ENCODE data around the gene PLEKHA4. TPM values are rescaled to one million over a fixed set of nuclear protein-coding genes. Genes with fewer than 3 reads are reported as not detected.

PLEKHA4 gene
- total RNA-seq, 1 experiment from 2014 or later: 14.8 TPM

GRCh38 chr19:48872182-48872883 is 3.9 kb upstream of the PLEKHA4 start, which contains the start of gene PPP1R15A:
TSS of gene PPP1R15A (plus strand) at chr19:48872421. CDS start at chr19:48873234, 813 bp downstream.
- Mint-ChIP-seq H3K9me3 (no peaks in the 10 kb centered on the region), H3K4me1 (peaks cover 33% of the 10 kb centered on the region), H3K36me3 (peaks cover 27% of the 10 kb centered on the region), H3K4me3 (peak within 1 kb of the TSS; percentile 100), H3K27ac (peak within 1 kb of the TSS; percentile 100), H3K27me3 (ENCODE audit: low read depth) (no peaks in the 10 kb centered on the region)
- POLR2A ChIA-PET: interaction anchor here (0.5 to 3.3 kb wide), 11 partner anchors 9 to 133 kb away, joined by 3 to 15 read pairs (median 4); partner anchors contain the start of genes FTL and NUCB1
- DNase-seq (ENCODE audit: low spot score) (peak; percentile 99), ATAC-seq (peak; percentile 73)
- CTCF ChIA-PET: interaction anchor here (0.6 to 2.2 kb wide), 10 partner anchors 9 to 227 kb away, joined by 3 to 11 read pairs (median 4); partner anchors contain the start of genes CA11 and HSD17B14
- TF ChIP-seq PRDM15 (CRISPR knock-in tag; IDR thresholded peaks at IDR 0.05) (no peak), FOXP4 (CRISPR knock-in tag; IDR thresholded peaks at IDR 0.05) (no peak), ZBTB43 (CRISPR knock-in tag; IDR thresholded peaks at IDR 0.05) (0 out of 2 replicates have a peak, but pooled peaks have one; percentile 32), FOXK1 (CRISPR knock-in tag; IDR thresholded peaks at IDR 0.05) (peak; percentile 76), CREM (CRISPR knock-in tag; IDR thresholded peaks at IDR 0.05) (peak; percentile 80; the same call in 1 of the 2 replicates), MAX (CRISPR knock-in tag; IDR thresholded peaks at IDR 0.05) (peak; percentile 63; the same call in 1 of the 2 replicates), TEAD1 (CRISPR knock-in tag; IDR thresholded peaks at IDR 0.05) (0 out of 2 replicates have a peak, but pooled peaks have one; percentile 42), FOXP1 (CRISPR knock-in tag; IDR thresholded peaks at IDR 0.05; ENCODE audit: borderline replicate concordance) (peak; percentile 73; the same call in 1 of the 2 replicates), SMAD3 (CRISPR knock-in tag; IDR thresholded peaks at IDR 0.05; ENCODE audit: borderline replicate concordance) (0 out of 2 replicates have a peak, but pooled peaks have one; percentile 66), USF1 (CRISPR knock-in tag; IDR thresholded peaks at IDR 0.05) (peak; percentile 33; the same call in 1 of the 2 replicates), SP1 (CRISPR knock-in tag; conservative IDR thresholded peaks at IDR 0.05) (peak; percentile 81), MYBL2 (CRISPR knock-in tag; IDR thresholded peaks at IDR 0.05) (peak; percentile 45; the same call in 1 of the 2 replicates), AFF4 (CRISPR knock-in tag; IDR thresholded peaks at IDR 0.05; ENCODE audit: borderline replicate concordance) (peak; percentile 76; the same call in 1 of the 2 replicates), ZNF416 (CRISPR knock-in tag; IDR thresholded peaks at IDR 0.05) (0 out of 2 replicates have a peak, but pooled peaks have one; percentile 16), ETV6 (CRISPR knock-in tag; IDR thresholded peaks at IDR 0.05) (peak; percentile 45; the same call in 1 of the 2 replicates), NR1H2 (CRISPR knock-in tag; IDR thresholded peaks at IDR 0.05) (0 out of 2 replicates have a peak, but pooled peaks have one; percentile 31), RELA (CRISPR knock-in tag; IDR thresholded peaks at IDR 0.05; ENCODE audit: borderline replicate concordance) (0 out of 2 replicates have a peak, but pooled peaks have one; percentile 36), ARID4B (CRISPR knock-in tag; IDR thresholded peaks at IDR 0.05; ENCODE audit: borderline replicate concordance) (peak; percentile 67; the same call in 1 of the 2 replicates), ZNF121 (CRISPR knock-in tag; IDR thresholded peaks at IDR 0.05) (no peak)

Measured in WTC11 (cell line).